Esophagus squamous epithelium (tissue), 4 donors: ENCODE data around the gene NAA80.

Experiments used
- POLR2A ChIP-seq, 4 donors: fragments of 450-650 bp; IDR thresholded peaks; one replicate each; pipeline ENCODE4 v1.6.1; 2017; ENCODE audit warnings: antibody characterized with exemption in 4 of 4, mild to moderate bottlenecking in 4 of 4, moderate library complexity in 3 of 4
- TF ChIP-seq, protein P1 (sequence below), 6 experiments: fragments of 450-650 bp in 4 of 6; fragments of 200-600 bp in 2 of 6; sonication (generic) in 2 of 6; IDR thresholded peaks; one replicate each; pipeline ENCODE4 v1.5.1; 2016 to 2019; ENCODE audit warnings: antibody characterized with exemption in 6 of 6, mild to moderate bottlenecking in 4 of 6, moderate library complexity in 4 of 6

DNA sequence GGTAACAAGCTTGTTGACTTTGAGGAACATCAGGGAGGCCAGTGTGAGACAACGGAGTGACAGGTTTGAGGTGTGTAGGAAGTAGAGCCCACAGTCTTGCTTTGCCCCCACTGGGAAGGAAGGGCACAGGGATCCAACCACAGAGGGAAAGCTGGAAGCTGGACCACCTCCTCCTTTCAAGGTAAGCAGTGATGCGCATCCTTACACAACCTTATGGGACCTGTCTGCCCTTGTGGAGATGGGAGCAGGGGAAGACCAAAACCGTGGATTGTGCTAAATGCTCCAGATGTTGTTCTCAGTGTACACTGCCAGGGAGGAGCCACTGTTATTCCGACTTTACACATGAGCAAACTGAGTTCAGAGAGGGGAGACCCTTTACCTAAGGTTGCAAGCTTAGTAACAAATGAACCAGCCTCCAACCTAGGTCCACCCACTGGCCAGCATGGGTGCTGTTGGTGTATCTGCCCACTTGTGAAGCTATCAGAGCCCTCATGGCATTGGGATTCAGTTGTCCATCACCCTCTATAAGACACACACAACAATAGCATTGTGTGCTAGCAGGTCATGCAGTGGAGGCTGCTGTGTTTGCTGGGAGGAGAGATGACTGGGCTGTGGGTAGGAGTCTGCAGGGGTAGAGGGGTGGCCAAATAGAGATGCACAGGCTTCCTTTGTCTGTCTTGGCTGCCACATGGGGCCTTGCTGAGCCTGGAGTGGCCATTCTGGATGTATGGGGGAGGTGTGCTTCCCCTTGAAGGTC lies 20.9 kb downstream of the NAA80 start:
- TF ChIP-seq, protein P1, sequence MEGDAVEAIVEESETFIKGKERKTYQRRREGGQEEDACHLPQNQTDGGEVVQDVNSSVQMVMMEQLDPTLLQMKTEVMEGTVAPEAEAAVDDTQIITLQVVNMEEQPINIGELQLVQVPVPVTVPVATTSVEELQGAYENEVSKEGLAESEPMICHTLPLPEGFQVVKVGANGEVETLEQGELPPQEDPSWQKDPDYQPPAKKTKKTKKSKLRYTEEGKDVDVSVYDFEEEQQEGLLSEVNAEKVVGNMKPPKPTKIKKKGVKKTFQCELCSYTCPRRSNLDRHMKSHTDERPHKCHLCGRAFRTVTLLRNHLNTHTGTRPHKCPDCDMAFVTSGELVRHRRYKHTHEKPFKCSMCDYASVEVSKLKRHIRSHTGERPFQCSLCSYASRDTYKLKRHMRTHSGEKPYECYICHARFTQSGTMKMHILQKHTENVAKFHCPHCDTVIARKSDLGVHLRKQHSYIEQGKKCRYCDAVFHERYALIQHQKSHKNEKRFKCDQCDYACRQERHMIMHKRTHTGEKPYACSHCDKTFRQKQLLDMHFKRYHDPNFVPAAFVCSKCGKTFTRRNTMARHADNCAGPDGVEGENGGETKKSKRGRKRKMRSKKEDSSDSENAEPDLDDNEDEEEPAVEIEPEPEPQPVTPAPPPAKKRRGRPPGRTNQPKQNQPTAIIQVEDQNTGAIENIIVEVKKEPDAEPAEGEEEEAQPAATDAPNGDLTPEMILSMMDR (IDR thresholded peaks at IDR 0.05): no peak
- no peak for TF ChIP-seq POLR2A (IDR thresholded peaks at IDR 0.05)
